ENCODE results near the gene GFY. TPM values are rescaled to one million over a fixed set of nuclear protein-coding genes. Genes with fewer than 3 reads are reported as not detected.
A peak's percentile ranks its signal among the peaks of the same experiment; 100 is the strongest.

GFY gene
- total RNA-seq, 1 experiment from 2014 or later, result not detected

- CTCF ChIA-PET, result no interaction called here
- DNase-seq (ENCODE audit: unreplicated experiment), result no peak
- no peak overlapping the region for H3K27ac Mint-ChIP-seq (ENCODE audit: low read depth, unreplicated experiment)
- no TSS peak for BruUV-seq (replicated peaks)
- no peak overlapping the region for H3K4me3 Mint-ChIP-seq (ENCODE audit: unreplicated experiment)
- H3K4me1 Mint-ChIP-seq (ENCODE audit: insufficient read depth, unreplicated experiment), result peaks cover 22% of the 10 kb centered on the region
- no peaks in the 10 kb centered on the region for H3K36me3 Mint-ChIP-seq (ENCODE audit: insufficient read depth, unreplicated experiment)
- peaks cover 100% of the 10 kb centered on the region for H3K27me3 Mint-ChIP-seq (ENCODE audit: insufficient read depth, unreplicated experiment)
- H3K9me3 Mint-ChIP-seq (ENCODE audit: unreplicated experiment), result no peaks in the 10 kb centered on the region
- POLR2A ChIA-PET, result no interaction called here
- intact Hi-C loops (cut with micrococcal nuclease), result no loop called here
- peak; percentile 13 for TF ChIP-seq CTCF (IDR thresholded peaks at IDR 0.05; ENCODE audit: unreplicated experiment)
Observed at GRCh38 chr19:49422407-49423070, 2.6 kb upstream of the GFY start.

GRCh38 chr19:49423071-49423984 is 1.9 kb upstream of the GFY start, which contains the start of gene PTH2:
PTH2 (minus strand) TSS chr19:49423441; CDS start chr19:49423339, 102 bp downstream.
- intact Hi-C loops (cut with micrococcal nuclease), result no loop called here
- ChIA-PET POLR2A (no interaction called here), CTCF (interaction anchor here (0.9 kb wide), 1 partner anchor 32 kb away, joined by 3 read pairs; no protein-coding TSS in a partner anchor)
- Mint-ChIP-seq H3K9me3 (ENCODE audit: unreplicated experiment) (no peaks in the 10 kb centered on the region), H3K4me3 (ENCODE audit: unreplicated experiment) (no peak within 1 kb of the TSS), H3K36me3 (ENCODE audit: insufficient read depth, unreplicated experiment) (no peaks in the 10 kb centered on the region), H3K27me3 (ENCODE audit: insufficient read depth, unreplicated experiment) (peaks cover 95% of the 10 kb centered on the region), H3K27ac (ENCODE audit: low read depth, unreplicated experiment) (no peak within 1 kb of the TSS), H3K4me1 (ENCODE audit: insufficient read depth, unreplicated experiment) (peaks cover 22% of the 10 kb centered on the region)
- TF ChIP-seq CTCF (IDR thresholded peaks at IDR 0.05; ENCODE audit: unreplicated experiment), result no peak
- DNase-seq (ENCODE audit: unreplicated experiment), result no peak
- no TSS peak for BruUV-seq (replicated peaks)

GRCh38 chr19:49423985-49424303 is 1.2 kb upstream of the GFY start:
- peaks cover 89% of the 10 kb centered on the region for H3K27me3 Mint-ChIP-seq (ENCODE audit: insufficient read depth, unreplicated experiment)
- H3K4me1 Mint-ChIP-seq (ENCODE audit: insufficient read depth, unreplicated experiment), result peaks cover 22% of the 10 kb centered on the region
- H3K27ac Mint-ChIP-seq (ENCODE audit: low read depth, unreplicated experiment), result no peak overlapping the region
- POLR2A ChIA-PET, result interaction anchor here (1.0 kb wide), 1 partner anchor 13 kb away, joined by 3 read pairs; no protein-coding TSS in a partner anchor
- no peak for TF ChIP-seq CTCF (IDR thresholded peaks at IDR 0.05; ENCODE audit: unreplicated experiment)
- CTCF ChIA-PET, result interaction anchor here (0.6 to 0.9 kb wide), 2 partner anchors 33 to 139 kb away, joined by 3 read pairs; no protein-coding TSS in a partner anchor
- no peak for DNase-seq (ENCODE audit: unreplicated experiment)
- intact Hi-C loops (cut with micrococcal nuclease), result no loop called here
- no peaks in the 10 kb centered on the region for H3K9me3 Mint-ChIP-seq (ENCODE audit: unreplicated experiment)
- H3K4me3 Mint-ChIP-seq (ENCODE audit: unreplicated experiment), result no peak overlapping the region
- BruUV-seq (replicated peaks), result no TSS peak
- H3K36me3 Mint-ChIP-seq (ENCODE audit: insufficient read depth, unreplicated experiment), result no peaks in the 10 kb centered on the region

GRCh38 chr19:49425922-49426592 is 869 bp downstream of the GFY start:
- no peak for TF ChIP-seq CTCF (IDR thresholded peaks at IDR 0.05; ENCODE audit: unreplicated experiment)
- CTCF ChIA-PET, result interaction anchor here (0.5 to 2.6 kb wide), 4 partner anchors 18 to 34 kb away, joined by 3 to 10 read pairs (median 3); no protein-coding TSS in a partner anchor
- Mint-ChIP-seq H3K27me3 (ENCODE audit: insufficient read depth, unreplicated experiment) (peaks cover 89% of the 10 kb centered on the region), H3K4me1 (ENCODE audit: insufficient read depth, unreplicated experiment) (peaks cover 16% of the 10 kb centered on the region), H3K4me3 (ENCODE audit: unreplicated experiment) (no peak overlapping the region), H3K27ac (ENCODE audit: low read depth, unreplicated experiment) (no peak overlapping the region), H3K9me3 (ENCODE audit: unreplicated experiment) (no peaks in the 10 kb centered on the region), H3K36me3 (ENCODE audit: insufficient read depth, unreplicated experiment) (no peaks in the 10 kb centered on the region)
- DNase-seq (ENCODE audit: unreplicated experiment), result no peak
- intact Hi-C loops (cut with micrococcal nuclease), result no loop called here
- POLR2A ChIA-PET, result no interaction called here
- no TSS peak for BruUV-seq (replicated peaks)
